ENCODE data around the gene CHD2.

DNA sequence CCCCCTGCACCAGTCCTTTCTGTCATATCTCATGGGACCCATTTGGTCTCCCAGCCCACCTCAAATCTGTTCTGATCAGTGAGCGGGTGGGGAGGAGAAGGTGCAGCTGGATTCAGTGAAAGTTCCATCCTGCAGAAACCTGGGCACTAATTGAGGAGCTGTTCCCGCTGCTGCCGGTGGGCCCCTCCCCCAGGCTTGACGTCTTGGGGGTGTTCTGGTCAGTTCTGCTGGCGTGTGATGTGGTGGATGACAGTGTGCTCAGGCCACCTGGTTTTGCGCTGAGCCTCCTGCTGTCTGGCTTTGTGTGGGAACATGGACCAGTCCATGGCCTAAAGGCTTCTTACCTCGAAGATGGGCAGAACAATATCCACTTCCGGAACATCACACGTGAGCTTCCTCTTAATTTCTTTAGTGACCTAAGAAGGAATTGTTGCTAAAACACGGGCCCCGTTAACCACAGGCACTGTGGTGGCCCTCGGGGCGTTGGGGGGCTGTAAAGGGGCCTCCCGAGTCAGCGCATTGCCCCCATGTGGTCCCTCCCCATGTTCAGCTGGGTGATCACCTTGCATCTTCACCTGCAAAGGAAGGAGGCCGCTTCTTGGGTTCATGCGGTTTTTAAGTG is 129.2 kb downstream of the CHD2 start:
- no peak for TF ChIP-seq POLR2A (IDR thresholded peaks at IDR 0.05)
- TF ChIP-seq, protein P1, sequence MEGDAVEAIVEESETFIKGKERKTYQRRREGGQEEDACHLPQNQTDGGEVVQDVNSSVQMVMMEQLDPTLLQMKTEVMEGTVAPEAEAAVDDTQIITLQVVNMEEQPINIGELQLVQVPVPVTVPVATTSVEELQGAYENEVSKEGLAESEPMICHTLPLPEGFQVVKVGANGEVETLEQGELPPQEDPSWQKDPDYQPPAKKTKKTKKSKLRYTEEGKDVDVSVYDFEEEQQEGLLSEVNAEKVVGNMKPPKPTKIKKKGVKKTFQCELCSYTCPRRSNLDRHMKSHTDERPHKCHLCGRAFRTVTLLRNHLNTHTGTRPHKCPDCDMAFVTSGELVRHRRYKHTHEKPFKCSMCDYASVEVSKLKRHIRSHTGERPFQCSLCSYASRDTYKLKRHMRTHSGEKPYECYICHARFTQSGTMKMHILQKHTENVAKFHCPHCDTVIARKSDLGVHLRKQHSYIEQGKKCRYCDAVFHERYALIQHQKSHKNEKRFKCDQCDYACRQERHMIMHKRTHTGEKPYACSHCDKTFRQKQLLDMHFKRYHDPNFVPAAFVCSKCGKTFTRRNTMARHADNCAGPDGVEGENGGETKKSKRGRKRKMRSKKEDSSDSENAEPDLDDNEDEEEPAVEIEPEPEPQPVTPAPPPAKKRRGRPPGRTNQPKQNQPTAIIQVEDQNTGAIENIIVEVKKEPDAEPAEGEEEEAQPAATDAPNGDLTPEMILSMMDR (IDR thresholded peaks at IDR 0.05 in 4 of 5, conservative IDR thresholded peaks at IDR 0.05 in 1 of 5), result no peak
